Measurements from ENCODE around the gene GPATCH3.
"Not testable (repeated sequence)": the region's sequence is repeated elsewhere in the genome, so short reads cannot be mapped to it uniquely, and the experiment has no call there.

GPATCH3 gene

DNA sequence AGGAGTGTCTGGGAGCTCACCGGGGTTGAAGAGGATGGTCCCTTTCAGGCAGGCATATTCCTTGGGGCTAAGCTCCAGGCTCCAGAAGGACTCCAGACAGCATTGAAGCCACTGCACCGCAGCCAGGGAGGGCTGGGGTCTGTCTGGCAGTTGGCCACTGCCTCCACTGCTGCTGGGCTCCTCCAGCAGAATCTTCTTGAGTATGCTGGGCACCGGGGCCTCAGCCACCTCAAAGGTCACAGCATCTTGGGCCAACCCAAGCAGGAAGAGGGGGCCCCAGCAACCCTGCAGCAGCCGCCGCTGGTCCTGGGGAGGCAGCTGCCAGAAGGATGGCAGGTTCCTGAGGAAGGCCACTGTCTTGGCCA is 13.1 kb upstream of the GPATCH3 start:
- no peak for DNase-seq (ENCODE audit: low read depth in 3 of 3, low spot score in 1 of 3)

DNA sequence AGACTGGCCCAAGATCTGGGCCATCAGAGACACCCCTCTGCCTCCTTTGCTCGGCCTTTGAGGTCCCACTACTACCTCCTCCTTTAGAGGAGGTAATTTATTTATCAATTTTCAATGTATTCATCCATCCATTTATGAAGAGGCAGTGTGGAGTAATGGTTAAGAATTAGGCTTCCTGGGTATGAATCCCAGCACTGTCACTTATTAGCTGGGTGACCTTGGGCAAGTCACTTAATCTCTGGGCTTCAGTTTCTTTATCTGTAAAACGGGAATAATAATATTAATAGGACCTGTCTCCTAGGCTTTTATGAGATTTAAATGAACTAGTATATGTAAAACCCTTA is 11.9 kb upstream of the GPATCH3 start:
- no peak for DNase-seq (ENCODE audit: low read depth in 3 of 3, low spot score in 1 of 3)

DNA sequence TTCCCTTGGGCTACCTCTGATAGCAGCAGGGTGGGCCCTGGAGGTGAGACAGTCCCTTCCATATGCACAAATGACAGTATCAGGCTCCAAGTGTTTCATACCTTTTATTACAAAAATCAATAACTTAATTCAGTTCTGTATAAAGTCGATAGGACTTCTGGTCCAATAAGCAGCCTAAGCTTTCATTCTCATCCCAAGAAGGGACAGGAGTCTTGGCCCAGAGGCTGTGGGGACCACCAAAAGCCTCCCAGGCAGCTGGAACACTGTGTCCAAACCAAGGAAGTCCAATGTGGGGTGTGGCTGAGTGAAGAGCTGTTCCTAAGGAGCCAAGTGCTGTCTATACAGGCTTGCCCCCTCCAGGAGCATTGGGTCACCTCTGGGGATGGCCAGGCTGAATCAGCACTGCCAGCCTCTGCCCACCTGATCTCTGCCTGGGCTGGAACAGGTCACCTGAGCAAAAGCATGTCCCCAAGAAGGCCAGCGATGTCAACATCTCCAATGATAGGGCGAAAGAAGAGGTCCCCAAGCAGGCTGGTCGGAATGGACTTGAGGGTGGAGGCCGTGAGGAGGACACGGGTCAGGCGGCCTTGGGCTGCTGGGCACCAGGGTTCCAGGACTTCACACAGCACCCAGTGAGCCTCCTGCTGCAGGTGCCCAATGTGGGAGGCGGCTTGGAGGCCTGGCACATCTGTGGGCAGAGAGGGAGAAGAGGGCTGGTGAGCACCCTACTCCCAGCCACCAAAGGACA is 11.3 kb upstream of the GPATCH3 start:
- DNase-seq (ENCODE audit: low read depth in 3 of 3, low spot score in 1 of 3), result no peak

DNA sequence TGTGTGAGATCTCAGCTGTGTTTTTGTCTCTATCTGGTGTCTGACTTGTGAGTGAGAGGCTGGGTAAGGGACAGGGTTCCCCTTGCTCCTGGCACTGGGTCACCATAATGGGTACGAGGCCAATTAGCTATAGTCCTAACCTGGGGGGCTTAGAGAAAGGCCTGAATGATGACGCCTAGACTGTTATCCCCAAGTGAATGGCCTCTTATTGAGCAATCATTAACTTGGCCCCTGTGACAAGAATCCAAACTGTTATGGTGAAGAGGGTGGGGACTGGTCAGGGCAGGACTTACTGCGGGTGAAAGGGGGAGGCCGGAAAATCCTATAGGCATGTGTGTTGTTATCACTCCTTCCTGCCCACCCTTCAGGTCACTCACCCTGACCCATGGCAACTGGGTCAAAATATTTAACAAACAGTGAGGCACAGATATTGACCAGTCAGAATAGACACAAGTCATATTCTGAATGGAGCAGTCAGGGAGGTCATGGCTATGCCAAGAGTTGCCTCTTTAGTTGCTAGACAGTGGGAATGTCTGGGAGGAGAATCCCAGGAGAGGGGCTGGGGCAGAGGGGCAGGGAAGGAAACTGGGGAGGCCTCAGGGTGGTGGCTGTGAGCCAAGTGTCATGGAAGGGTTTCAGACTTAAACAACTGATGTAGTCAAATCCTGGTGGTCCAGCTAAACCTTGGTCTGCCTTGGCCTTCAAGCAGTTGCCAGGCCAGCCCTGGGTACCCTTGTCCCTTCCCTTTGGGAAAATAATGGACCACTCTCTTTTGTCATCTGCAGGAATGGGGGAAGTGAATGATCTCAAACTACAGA is 10.3 kb upstream of the GPATCH3 start:
- DNase-seq (ENCODE audit: low read depth in 3 of 3, low spot score in 1 of 3), result no peak

DNA sequence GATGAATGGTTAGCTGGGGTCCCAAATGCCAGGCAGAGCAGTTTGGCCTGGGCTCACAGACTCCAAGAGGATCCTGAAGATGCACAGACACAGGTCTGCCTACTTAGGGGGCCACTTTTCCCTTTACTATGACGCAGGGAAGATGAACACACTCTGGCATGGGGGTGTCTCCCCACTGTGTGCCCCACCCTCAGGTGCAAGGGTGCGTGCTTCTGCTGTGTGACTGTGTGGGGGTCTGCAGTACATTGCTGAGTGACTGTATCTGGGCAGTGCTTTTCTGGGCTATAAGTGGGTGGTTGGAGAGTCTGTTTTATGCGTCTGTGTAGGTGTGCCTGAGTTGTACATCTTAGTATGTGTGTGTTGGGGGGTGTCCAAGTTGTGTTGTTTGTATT is 9.7 kb upstream of the GPATCH3 start:
- no peak for DNase-seq (ENCODE audit: low read depth in 3 of 3, low spot score in 1 of 3)

DNA sequence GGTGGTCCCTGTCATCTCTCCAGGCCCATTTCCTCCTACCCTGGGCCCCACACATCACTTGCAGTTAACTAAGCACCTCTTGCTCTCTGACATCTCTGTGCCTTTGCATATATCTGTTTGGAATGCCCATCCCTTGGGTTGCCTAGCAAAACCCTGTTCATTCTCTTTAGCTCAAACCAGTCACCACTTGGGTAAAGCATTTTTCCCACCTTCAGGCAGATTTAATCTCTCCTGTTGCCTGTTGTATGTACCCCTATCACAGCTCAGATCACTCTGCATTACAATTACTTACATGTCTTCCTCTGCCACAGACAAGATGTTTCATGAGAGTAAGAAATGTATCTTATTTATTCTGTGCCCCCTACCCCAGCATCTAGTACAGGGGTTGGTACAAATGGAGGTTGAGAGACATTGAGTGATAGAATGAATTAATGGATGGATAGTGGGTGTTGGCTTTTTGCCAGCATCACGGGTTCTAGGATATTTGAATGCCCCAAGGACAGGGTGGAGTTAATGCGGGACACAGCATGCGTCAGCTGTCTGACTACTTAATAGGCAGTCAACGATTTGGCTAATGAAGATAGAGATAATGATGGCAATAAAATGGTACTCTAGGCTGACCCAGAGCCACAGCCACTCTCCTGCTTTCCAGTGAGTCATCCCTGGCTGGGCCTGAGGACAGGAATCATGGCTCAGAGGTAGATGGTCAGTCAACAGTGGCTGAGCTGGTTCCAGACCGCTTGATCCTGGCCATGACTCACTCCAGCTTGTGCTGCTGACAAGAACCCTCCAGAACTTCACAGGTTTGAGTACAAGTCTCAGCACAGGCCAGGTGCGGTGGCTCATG is 7.0 kb upstream of the GPATCH3 start:
- DNase-seq (ENCODE audit: low read depth in 3 of 3, low spot score in 1 of 3), result no peak

DNA sequence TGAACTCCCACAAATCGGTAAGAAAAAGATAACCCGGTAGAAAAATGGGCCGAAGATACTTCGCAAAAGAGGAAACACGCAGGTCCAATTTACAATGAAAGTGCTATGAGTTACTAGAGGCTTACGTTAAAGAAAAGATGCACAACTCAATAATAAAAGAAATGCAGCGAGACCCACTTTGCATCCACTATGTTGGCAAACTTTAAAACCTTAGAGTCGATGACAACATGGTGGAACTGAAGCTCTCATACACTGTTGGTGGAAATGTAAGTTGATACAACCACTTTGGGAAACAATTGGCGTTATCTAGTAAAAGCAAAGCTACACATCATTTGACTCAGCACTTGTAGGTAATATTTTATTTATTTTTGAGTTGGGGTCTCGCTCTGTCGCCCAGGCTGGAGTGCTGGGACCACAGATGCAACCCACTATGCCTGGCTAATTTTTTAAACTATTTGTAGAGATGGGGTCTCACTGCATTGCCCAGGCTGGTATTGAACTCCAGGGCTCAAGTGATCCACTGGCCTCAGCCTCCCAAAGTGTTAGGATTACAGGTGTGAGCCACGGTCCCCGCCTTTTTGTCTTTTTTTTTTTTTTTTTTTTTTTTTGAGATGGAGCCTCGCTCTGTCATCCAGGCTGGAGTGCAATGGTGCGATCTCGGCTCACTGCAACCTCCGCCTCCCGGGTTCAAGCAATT is 696 bp upstream of the GPATCH3 start:
- no peak for DNase-seq (ENCODE audit: low read depth in 3 of 3, low spot score in 1 of 3)

DNA sequence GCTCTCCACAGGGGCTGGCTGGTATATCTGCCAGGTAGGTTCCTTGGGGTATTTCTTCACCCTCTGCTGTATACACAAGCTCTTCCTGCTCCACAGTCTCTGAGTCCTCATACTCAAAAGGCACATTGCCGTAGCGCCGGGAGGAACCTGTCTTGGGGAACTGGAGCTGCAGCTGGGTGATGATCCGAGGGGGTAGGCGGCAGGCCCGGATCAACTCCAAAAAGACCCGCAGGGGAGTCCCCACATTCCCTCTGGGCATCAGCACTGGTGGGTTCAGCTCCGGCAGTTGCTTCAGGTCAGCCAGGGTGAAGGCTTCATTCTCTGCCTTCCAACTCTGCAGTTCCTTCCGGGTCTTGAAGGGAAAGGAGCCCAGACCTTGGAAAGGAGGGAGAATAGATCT is 2.9 kb downstream of the GPATCH3 start:
- DNase-seq (ENCODE audit: low read depth in 3 of 3, low spot score in 1 of 3), result no peak

DNA sequence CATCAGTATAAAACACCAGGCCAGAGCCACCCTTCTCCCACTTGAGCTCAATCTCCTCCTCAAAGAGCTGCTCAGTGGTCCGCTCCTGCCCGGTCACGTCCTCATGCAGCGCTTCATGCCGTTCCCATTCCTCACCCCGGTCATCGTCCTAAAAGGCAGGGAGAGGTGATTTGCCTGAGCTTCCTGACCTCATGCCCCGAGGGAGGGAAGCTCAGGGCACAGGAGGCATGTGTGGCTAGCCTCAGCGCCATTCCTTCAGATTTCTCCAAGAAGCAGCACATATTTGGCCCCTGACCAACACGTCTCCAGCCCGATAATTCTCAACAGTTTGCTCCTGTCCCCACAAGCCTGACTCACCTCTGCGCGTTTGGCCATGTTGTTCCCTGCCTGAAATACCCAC is 6.0 kb downstream of the GPATCH3 start:
- DNase-seq (ENCODE audit: low read depth in 3 of 3, low spot score in 1 of 3), result no peak

DNA sequence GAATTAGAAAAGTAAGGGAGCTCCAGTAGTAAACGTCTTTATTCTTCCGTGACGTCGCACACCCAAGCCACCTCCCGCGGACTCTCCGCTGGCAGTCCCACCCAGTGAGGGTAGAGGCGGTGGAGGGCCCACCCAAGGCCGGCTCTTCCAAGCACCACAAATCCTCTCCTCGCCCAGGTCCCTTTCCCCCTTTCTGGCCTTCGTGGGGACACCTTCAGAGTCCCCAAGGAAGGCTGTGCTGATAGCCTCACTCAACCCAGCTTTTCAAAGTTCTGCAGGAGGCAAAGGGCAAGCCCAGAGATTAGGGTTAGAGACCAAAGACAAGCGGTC is 9.8 kb downstream of the GPATCH3 start:
- DNase-seq (ENCODE audit: low read depth in 3 of 3, low spot score in 1 of 3), result no peak

DNA sequence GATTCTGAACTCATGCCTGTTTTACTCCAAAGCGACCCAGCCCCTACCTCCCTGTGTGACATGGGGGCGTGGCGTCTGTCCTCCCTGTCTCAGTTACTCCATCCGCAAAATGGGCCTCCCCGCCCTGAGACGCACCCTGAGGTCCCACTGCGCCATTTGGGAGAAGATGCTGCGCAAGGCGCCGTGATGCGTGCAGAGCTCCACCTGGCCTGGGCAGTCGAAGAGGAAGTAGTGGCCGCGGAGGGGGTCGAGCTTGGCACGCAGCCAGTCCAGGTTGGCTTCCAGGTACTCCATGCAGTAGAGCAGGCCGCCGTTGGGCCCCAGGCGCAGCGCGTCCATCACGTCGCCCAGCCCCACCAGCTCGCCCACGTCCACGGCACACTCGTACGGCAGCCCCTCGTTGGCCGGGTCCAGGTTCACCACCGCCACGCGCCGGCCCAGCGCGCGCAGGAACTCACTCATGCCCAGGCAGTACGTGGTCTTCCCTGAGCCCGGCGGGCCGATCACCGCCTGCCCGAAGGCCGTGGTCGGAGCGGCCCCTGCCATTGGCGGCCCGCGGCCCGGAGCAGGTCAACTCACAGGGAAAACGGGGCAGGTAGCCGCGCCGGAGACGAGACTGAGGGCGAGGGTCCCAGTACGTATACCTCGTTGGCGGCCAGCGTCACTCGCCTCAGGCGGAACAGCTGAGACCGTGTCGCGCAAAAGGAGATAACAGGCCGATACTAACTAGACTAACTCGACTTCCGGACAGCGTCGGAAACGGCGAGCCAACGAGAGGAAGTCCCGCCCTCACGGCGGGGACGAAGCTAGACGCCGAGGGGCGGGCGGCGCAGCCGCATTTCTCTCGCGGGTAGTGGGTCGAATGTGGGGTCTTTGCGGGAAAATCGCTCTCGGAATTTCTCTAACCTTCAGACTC is 10.5 kb downstream of the GPATCH3 start, which contains the start of gene GPN2:
Gene GPN2, minus strand, starts transcription at position 733 of the 916 bp plus-strand sequence. Its CDS starts 187 bp downstream, at position 546.
- DNase-seq (ENCODE audit: low read depth in 3 of 3, low spot score in 1 of 3), result peak; percentile 20 to 67 (median 54)

DNA sequence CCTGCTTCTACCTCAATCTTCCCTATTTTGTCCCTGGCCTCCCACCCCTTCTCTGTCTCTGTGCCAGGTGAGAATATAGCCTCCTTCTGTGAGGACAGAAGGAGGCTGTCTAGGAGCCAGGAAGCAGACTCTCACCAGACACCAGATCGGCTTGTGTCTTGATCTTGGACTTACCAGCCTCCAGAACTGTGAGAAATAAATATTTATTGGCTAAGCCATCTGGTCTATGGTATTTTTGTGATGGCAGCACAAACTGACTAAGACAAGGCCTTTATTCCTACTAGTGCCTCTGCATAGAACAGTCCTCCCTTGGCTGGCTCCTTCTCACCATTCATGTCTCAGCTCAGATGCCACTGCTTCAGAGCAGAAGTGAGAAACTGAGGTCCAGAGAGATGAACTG is 12.0 kb downstream of the GPATCH3 start:
- DNase-seq (ENCODE audit: low read depth in 3 of 3, low spot score in 1 of 3), result no peak

DNA sequence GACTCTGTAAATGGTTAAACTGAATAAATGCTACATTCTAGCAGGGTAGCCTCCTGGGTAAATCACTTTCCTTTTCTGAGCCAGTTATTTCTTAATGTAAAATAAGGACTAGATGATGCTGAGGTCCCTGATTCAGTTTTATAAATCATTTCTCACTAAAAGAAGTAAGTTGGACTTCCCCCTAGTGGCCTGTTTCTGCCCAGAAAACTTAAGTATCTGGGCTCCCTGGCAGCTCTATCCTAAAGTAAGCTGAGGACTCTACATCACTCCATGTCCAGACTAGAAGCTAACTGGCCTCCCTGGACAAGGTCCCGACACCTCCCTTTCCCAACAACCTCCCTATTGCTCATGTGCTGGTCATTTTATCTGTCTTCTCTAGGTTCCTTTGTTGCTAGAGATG is 13.1 kb downstream of the GPATCH3 start:
- DNase-seq (ENCODE audit: low read depth in 3 of 3, low spot score in 1 of 3), result no peak

DNA sequence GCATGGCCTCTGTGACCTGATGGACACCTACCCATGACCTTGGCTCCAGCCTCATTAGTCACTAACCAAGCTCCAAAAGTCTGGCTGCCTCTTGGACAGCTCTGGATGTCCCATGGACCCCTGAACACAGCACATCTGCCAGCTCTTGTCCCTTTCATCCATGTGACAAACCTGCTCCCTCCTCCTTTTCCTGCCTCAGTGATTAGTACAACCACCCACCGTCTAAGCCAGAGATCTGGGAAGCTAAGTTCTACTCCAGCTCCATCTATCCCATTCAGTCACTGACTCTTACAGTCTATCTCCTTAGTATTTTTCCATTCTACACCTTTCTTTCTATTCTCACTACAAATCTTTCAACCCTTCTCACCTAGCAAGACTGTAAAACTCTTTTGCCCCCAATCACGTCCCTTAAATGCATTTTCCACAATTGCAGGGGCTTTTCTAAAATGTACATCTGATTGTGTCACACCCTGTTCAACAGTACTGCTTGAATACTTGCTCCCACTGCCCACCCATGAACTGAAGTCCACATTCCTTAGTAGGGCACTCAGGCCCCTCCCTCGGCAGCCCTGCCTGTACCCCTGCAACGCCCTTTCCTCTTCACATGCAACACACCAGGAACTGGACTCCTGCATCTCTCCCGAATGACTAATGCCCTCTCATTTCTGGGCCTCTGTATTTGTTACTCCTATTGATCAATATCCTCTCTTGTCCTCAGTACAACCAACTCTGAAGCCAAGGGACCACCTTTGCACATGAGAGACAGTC is 17.4 kb downstream of the GPATCH3 start:
- DNase-seq (ENCODE audit: low read depth in 3 of 3, low spot score in 1 of 3), result no peak

DNA sequence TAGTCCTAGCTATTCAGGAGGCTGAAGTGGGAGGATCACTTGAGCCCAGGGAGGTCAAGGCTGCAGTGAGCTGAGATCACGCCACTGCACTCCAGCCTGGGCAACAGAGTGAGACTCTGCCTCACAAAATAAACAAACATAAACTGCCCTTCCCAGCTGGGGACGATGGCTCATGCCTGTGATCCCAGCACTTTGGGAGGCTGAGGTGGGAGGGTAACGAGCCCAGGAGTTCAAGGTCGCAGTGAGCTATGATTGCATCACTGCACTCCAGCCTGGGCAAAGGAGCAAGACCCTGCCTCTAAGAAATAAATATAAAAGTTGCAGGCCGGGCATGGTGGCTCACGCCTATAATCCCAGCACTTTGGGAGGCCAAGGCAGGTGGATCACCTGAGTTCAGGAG is 18.7 kb downstream of the GPATCH3 start:
- DNase-seq (ENCODE audit: low read depth in 3 of 3, low spot score in 1 of 3), result not testable (repeated sequence)

DNA sequence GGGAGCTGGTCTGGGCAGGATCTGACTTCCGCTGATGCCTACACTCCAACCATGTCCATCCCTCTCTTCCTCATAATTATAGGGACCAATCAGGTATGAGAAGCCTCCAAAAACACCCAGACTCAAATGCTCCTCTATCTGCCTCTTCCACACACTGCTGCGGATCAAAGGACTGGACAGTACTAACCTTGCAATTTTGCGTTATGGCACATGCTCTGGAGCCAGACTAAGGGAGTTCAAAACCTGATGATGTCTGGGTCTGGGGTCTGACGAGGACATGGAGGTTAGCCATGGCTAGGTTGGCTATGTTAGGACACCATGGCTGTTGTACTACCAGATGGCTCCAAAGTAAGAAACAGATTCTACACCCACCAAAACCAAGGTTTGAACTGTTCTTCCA is 20.5 kb downstream of the GPATCH3 start:
- no peak for DNase-seq (ENCODE audit: low read depth in 3 of 3, low spot score in 1 of 3)

DNA sequence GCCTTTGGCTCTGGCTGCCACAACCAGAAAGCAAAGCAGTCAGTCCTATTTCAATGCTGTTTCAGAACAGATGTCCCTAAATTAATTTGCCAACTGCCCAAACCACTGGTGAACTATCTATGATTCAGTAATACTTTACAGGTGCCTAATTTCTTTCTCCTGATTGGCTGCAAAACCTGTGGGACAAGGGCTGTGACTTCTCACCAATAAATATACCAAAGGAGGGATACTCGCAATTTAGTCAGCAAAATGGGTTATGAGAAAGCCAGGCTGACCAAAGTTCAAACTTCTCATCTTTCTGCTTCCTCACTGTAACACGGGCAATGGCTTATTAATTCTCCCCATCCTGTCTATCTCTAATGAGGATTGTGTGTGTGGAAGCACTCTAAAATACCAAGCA is 22.9 kb downstream of the GPATCH3 start:
- DNase-seq (ENCODE audit: low read depth in 3 of 3, low spot score in 1 of 3), result no peak

DNA sequence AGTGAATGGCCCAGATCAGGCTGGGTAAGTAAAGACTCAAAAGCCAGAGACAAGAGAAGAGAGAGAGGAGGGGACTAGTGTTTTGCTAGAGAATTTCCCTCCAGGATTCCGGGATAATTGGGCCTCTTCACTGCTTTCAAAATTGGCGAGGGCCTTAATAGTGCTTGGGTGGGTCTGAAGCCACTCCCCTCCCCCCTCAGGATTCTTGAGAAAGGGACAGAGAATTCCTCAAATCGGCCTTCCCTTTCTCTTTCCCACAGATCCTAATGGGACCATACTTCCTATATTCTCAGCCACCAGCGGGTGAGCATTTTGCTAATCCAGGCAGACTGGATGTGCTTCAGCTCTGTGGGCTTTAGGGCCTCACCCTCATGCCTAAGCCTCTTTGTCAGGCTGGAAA is 25.4 kb downstream of the GPATCH3 start:
- no peak for DNase-seq (ENCODE audit: low read depth in 3 of 3, low spot score in 1 of 3)

DNA sequence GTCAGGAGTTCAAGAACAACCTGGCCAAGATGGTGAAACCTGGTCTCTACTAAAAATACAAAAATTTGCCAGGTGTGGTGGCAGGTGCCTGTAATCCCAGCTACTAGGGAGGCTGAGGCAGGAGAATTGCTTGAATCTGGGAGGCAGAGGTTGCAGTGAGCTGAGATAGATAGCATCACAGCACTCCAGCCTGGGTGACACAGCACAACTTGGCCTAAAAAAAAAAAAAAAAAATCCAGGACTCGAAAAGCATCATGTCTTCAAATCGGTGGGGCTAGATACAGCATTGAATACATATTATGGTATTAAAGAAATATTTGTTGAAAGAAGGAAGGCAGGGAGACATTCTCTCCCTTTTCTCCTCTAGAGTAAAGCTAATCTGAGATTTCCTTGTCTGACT is 27.2 kb downstream of the GPATCH3 start:
- not testable (repeated sequence) for DNase-seq (ENCODE audit: low read depth in 3 of 3, low spot score in 1 of 3)

Measured in stimulated activated CD4-positive, alpha-beta T cell treated with anti-CD3 and anti-CD28 coated beads, TNF-alpha, amount 100 ng/mL, for 1 hour (primary cell).